Left lobe of liver (tissue), 2 donors: Measurements from ENCODE around the gene PAK6. TPM values are rescaled to one million over a fixed set of nuclear protein-coding genes. Genes with fewer than 3 reads are reported as not detected.
A peak's percentile ranks its signal among the peaks of the same experiment; 100 is the strongest.

Experiments used
- ATAC-seq: fragments of 200-7000 bp; cut with Tn5 transposase; one replicate; pipeline ENCODE4 v1.9.1; 2020; ENCODE audit warnings: mild to moderate bottlenecking, moderate library complexity
- DNase-seq: peaks from one replicate; pipeline ENCODE4 v3.0.0-alpha.2; 2020; ENCODE audit warnings: low spot score
- total RNA-seq: library from RNA; stranded (reverse); gene quantifications from one replicate; pipeline ENCODE4 v1.2.1, GENCODE V29; 2021
- donor health status: DM: no; HTN: no; CAD: no; lungs with moderate emphysema.
- donor health status: DM: no; HTN: yes; CAD: no.

Gene PAK6
- not detected for total RNA-seq

DNA sequence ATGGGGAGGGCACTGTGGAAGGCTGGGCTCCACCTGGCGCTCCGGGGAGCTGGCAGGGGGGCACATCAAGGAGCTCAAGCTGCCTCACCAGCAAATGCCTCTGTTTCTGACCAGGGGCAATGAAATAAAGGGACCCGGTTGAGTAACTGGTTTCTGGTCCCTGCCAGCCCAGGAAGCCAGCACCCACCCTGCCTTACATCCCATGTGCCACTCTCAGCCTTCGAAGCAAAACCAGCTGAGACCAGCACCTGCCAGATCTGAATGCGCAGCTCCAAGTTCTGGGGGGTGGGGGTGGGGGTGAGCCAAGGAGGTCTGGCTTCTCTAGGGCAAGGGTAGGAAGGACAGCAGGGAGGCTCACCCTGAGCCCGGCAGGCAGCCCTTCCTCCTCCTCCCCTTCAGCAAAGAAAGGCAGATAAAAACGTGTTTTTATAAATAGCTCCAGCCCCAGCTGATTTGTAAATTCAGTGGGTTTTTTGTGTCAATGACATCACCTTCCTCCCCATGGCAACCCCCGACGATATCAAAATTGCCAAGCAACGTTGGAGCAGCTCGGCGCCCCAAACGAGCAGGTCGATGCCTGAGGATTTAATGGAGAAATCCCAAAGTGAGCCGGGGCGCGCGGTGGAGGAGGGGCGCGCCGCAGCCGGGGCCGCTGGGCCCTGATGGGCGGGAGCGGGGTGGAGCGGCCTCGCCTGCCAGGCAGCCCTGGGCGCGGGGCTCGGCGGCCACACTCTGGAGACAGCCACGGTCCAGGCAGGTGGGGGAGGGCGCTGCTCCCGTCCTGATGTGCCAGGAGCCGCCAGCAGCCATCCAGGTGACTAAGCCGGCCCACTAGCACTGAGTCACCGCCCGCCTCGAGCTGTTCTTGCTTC, at the start of gene PAK6:
TSS of gene PAK6 (plus strand) at position 532 of the 872 bp plus-strand sequence. CDS start 25,723 bp downstream, outside the sequence.
- ATAC-seq = peak; percentile 60
- no peak for DNase-seq

DNA sequence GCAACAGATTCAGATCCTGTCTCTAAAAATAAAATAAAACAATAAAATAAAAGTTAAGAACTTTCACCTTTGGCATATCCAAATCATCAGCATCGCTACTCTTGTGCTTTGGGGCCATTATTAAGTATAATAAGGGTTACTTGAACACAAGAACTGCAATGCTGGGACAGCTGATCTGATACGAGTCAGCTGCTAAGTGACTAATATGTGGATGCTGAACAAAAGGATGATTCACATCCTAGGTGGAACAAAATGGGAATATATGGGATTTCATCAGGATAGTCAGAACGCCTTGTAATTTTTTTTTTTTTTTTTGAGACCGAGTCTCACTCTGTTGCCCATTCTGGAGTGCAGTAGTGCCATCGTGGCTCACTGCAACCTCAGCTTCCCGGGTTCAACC, 48.3 kb upstream of the PAK6 start:
- ATAC-seq (no peak), DNase-seq (no peak)

DNA sequence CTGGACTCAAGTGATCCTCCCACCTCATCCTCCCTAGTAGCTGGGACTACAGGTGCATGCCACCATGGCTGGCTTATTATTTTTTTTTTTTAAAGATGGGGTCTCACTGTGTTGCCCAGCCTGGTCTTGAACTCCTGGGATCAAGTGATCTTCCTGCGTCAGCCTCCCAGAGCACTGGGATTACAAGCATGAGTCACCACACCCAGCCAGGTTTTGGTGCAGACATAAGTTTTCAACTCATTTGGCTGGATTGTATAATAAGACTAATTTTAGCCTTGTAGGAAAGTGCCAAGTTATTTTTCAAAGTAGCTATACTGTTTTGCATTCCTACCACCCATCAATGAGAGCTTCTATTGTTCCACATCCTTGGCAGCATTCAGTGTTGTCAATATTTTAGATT, 45.9 kb upstream of the PAK6 start:
- DNase-seq = no peak
- ATAC-seq = no peak

DNA sequence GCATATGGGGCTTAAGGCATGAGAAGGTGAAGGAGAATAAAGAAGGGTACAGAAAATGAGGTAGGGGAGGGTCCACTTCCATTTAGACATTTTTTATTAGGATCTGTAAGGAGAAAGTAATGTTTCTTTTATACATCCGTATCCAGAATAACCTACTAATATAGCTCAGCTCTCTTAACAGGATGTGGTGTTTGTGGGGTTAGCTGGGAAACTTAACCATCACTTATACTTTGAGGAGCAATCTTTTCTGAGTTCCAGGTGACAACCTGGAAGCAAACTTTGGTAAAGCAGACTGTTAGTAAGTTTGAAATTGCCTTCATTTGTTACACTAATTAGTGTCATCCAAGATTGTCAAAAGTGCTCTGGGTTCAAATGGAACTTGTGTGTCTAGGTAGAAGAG, 41.4 kb upstream of the PAK6 start:
- DNase-seq (no peak), ATAC-seq (no peak)

DNA sequence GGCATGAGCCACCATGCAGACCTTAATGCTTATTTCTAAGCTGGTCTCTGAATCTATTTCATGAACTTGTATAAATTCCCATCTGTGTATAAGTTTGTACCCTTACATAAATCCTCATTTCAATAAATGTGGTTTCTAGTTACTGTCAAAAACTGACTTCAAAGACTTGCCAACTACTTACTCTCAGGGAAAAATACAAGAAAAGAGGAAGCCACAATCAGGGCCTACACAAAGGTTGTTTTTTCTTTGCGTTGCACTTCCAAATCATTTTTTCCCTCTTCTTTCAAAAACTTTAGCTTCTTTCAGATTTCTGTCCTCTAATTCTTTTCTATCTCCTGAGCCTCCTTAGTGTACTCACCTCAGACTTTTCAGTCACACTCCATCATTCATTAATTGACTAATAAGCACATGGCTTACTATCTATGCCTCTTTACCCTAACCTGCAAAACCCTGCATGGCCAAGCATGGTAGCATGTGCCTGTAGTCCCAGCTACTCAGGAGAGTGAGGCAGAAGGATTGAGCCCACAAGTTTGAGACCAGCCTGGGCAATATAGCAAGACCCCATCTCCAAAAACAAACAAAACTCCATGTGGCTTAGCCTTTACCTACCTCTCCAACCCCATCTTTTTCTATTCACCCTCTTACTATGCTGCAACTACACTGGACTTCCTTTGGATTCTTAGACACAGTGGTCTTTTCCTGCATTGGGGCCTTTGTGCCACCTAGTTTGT, 40.3 kb upstream of the PAK6 start:
- DNase-seq (no peak), ATAC-seq (no peak)

DNA sequence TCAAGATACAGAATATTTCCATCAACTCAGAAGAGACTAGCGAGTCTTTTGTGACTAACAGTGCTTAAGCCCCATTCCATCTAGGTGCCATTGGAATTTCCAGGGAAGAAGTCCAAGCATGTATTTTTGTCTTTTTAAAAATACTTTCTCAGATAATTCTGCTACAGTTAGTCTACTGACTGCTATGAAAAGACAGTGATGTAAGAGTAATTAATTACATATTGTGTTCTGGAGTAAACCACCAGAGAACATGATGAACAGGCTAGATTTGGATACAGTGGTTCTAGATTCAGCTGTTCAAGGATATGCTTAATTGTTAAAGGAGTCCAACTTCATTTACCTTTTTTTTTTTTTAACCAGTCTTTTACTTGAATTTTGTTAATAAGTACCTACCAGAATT, 34.8 kb upstream of the PAK6 start:
- ATAC-seq (no peak), DNase-seq (no peak)

DNA sequence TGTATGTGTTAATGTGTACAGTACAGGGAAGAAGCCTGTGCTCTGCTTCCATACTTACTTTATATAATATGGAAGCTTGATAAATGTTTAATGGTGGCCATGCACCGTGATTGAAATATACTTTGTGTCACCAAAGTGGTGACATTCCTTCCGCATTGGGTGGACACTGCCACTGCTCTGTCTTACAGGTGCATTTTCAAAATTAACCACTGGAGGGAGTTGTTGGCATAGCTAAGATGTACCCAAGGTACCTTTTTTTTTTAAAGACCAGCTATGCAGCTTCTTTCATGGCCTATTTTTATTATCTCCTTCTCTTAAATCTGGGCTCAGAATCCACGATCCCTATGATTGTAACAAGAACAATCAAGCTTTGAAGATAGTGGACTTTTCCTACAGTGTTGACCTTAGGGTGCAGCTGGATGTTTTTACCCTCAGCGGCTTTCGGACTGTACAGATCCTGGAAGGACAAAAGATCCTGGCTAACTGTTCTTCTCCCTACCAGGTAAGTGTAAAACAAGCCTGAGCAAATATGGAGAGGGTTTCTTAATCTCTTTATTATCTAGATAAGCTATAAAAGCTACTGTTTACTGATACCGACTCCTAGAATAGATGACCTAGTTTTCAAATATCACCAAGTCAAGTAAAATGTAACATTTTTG, 21.6 kb upstream of the PAK6 start:
- no peak for DNase-seq
- ATAC-seq = peak; percentile 99

DNA sequence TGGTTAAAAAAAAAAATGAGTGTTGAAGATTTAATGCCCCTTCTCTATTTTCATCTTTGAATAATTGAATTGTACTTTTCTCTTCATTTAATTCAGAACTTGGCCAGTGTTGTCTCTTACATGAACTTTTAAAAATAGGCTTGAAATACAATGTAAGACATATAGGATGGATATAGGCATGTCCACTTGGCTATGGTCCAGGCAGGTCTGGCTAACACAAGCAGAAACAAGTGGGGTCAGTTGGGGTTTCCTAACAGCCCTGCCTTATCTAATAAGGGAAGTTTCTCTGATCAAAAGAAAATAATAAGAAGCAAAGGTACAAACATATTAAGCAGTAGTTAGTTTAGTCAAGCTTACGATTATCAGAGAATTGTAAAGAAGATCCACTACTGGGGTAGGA, 19.1 kb upstream of the PAK6 start:
- ATAC-seq (no peak), DNase-seq (no peak)

DNA sequence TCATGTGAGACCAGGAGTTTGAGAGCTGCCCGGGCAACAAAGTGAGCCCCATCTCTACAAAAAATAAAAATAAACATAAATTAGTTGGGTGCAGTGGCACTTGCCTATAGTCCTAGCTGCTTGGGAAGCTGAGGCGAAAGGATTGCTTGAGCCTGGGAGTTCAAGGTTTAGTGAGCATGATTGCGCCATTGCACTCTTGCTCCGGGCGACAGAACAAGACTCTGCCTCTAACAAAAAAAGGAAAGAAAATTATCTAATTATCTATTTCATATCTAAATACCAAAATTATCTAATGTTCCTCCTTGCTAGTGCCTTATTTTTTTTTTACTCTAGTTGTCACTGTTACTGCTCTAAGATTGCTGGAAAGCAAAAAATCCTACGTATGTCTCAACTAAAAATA, 16.7 kb upstream of the PAK6 start:
- DNase-seq (no peak), ATAC-seq (peak; percentile 37)

DNA sequence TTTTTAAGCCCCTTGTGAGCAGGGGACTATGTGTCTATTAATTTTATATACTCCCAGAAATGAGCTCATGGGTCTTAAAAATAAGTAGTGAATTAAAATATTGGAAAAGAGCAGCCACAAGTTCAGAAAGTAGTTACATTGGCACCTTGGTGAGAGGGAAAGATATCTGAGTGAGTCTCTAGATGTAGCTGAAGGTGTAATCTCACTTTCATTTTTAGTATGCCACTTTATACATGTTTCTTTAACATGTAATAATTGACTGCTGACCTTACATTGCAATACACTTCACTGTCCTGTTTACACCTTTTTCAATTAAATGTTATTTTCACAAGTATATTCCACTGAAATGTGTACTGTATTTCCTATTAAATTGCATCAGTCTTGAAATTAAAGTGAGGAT, 12.1 kb upstream of the PAK6 start:
- no peak for DNase-seq
- no peak for ATAC-seq

DNA sequence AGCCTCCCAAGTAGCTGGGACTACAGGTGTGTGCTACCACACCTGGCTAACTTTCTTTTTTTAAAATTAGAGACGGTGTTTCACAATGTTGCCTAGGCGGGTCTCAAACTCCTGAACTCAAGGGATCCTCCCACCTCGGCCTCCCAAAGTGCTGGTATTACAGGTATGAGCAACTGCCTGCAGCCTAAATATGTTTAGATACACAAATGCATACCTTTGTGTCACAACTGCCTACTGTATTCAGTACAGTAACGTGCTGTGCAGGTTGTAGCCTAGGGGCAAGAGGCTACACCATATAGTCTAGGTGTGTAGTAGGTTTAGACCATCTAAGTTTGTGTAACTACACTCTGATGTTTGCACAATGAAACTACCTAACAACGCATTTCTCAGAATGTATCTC, 9.5 kb upstream of the PAK6 start:
- ATAC-seq = no peak

DNA sequence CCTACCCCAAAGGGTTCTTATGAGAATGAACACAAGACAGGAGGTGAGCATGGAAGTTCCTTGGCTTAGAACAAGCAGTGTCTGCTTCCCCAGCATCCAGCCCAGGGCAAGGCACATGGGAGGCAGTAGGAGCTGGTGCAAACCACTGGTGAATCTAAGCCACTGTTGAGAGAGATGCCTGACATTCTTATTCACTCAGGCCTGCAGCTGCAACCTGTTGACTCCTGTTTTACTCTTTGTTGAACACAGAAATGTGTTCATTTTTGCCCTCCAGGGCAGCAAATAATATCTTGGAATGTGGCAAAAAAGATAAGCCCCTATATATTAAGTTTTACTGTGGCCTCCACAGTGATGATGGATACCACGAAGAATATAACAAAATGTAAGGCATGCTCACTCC, 8.9 kb upstream of the PAK6 start:
- DNase-seq (no peak), ATAC-seq (no peak)

More for the DNA sequence above, 9.5 kb upstream of the PAK6 start:
- DNase-seq = no peak

DNA sequence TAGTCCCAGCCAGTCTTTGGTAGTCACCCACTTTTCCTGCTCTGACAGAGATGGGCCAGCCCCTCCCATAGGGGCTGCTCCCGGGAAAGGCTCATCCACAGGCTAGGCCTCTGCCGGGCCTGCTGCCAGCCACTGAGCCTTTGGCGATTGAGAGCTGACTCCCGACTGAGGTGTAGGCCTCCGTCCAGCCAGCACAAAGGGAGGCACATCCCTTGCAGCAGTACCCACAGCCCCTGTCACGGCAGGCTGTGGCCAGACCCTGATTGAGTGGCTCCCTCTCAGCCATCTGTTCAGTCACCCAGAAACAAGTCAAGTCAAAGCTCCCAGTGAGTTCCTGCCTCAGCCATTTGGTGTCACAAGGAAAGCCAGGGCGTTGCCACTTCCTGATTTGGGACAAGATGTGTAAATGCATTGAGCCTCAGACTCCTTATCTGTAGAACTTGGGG, 6.2 kb upstream of the PAK6 start:
- ATAC-seq (no peak), DNase-seq (no peak)

DNA sequence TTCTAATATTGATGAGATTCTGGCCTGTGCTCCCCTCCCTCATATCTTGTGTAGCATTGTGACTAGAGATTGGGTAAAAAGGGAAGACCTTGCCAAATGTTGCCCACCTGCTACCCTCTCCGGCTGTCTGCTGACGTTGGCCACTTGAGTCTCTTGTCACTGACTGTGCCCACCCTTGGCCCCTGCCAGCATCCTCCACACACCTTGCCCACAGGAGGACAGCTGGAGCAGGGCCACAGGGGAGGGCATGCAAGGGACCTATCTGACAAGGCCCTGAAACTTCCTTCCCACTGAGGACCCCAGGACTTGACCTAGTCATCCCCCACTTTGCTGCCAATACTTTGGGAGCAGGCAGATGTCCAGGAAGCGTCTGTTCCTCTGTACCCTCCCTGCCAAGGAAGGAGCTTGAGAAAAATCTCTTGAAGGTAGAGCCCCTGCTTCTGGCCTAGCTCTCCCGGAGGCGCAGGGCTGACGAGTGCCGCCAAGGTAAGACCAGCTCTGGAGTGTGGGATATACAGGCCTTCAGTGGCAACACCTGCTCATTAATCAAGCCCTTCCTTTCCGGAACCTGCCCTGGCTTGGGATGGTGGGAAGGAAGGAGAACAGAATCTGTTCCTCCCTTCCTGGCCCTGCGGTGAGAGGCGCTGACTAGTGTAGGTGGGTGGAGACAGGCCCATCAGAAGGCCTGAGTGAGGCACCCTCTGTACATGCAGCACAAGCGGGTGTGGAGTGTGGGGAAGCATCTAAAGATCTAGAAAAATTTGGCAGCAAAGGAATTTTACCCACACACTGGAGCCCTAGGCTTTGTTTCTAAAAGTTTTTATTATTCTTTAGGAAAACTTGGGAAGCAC, 4.9 kb upstream of the PAK6 start:
- ATAC-seq (no peak), DNase-seq (no peak)

DNA sequence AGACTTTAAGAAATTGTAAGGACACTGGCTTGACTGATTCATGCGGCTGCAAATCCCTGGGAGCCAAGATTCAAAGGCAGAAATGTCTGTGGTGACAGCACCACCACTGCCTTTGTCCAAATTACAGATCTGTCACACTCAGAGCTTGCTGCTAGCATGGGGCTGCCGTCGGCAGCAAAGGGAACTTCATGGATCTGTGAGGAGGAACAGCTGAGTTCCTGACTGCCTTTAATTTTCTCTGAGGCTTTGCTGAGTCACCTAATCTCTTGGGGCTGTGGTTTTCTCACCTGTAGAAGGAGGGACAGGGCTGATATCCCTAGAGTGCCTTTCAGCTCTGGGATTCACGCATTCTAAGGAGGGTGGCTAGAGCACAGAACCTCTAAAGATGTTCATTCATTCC, 4.1 kb upstream of the PAK6 start:
- DNase-seq (no peak), ATAC-seq (no peak)

DNA sequence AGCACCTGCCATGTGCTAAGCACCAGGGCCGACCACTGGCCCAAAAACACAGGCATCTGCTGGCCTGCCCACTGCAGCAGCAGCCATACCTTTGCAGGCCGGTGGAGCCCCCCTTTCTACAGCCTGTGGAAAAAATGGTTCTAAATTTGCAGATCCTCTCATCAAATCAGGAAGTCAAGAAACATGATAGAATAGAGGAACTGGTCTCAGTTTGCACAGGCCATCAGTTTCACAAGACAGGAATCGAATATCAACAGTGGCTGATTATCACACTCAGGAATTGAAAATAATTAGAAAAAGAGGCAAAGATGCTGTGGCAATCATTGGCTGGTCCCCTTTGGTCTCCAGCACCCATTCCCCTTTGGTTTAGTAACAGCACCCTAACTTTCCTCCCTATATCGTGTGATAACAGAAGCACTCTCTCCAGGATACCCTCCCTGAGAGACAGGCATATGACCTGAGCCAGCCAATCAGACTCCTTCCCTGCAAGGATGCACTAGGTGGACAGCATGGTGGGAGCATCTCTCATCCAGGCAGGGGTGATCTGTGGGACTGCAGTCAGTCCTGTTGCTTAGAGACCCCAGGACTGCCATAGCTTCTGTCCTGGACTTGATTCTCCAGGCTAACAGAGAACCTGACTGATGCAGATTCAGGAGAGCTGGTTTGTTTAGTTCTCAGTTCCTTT, 3.5 kb upstream of the PAK6 start:
- DNase-seq = no peak
- no peak for ATAC-seq

DNA sequence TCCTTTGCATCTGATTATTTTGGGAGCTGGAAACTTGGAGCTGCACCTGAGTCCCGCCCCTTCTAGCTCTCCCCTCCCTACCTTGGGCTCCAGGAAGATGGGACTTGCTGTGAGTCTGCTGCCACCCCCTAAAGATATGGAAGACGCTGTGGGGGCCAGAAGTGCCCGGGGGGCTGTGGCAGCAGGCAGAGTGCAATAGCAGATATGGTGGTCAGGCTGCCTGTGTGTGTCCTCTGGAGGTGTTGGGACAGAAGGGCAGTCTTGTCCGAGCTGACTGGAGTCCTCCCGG, 485 bp downstream of the PAK6 start:
- no peak for DNase-seq
- no peak for ATAC-seq

DNA sequence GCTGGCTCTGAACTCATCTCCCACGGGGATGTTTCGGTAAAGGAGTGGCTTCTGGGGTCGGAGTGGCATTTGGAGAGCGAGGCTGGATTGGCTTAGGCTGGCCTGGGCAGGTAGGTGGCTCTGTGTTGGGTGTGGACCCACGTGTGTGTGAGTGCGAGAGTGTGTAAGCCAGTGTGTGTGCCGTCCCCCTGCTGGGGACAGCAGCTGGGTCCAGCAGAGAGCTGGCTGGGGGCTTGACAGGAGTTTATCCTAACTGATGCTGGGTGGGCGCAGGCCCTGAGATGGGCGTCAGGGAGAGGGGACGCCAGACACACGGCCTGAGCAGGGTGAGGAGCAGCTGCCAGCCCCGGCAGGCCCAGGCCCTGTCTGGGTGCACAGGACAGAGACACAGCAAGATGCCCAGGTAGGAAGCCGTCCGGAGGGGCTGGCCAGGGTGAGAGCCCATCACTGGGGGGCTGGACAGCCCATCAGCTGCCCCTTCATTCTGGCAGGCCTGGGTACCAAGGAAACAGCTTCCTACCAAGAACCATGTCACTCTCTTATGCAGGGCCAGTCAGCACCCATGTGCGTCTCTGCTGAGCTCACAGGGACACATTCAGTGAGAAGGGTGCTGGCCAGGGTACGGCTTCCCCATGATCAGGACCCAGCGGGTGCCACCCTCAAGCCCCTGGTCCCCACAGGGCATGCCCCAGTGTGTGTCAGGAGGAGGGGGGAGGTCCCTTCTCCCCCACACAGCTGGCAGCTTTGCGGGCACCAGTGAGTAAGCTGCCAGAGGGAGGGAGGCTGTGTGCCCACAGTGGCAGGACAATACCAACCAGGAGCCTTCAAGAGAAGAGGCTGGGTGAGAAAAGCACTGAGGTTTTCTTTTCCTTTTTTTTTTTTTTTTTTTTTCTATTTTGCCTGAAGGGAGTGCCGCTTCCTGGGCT, 1.1 kb downstream of the PAK6 start:
- ATAC-seq = no peak
- no peak for DNase-seq

DNA sequence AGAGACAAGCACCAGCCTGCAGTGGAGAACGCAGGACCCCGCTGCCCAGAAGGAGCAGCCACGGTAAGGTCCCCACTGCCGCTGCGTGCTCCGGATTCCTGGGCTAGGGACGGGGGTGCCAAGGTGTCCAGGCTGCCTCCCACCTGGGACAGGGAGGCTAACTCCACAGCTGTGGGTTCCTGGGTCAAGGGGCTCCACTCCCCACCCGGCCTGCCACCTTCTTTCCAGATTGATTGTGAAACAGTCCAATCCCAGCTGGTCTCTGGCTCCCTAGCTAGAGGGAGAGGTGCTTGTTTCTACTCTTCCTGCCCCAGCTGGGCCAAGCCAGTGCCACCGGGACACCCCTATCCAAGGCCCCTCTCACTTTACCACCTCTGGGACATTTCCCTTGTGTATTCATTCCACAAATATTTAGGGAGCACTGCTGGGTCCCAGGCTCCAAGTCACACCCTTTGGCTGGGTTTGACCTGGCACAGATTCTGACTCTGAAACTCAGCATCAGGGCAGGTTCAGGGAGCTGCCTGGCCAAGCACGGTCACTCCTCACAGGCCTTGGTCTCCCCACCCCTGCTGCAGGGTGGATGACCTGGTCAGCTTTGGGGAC, 1.9 kb downstream of the PAK6 start:
- DNase-seq (no peak), ATAC-seq (no peak)
